ENCODE data around the gene PPP2R5D. TPM values are rescaled to one million over a fixed set of nuclear protein-coding genes. Genes with fewer than 3 reads are reported as not detected.

PPP2R5D gene
- polyA plus RNA-seq, 1 donor (not counting 4 experiments of a cell fraction or from before 2014, with no cell fraction given), result 49.6 TPM

GRCh38 chr6:43050981-43051380, 66.6 kb downstream of the PPP2R5D start:
- H3K27ac ChIP-seq (ENCODE audit: control insufficient read depth, insufficient read depth, low read length), result no peak overlapping the region
- H3K4me3 ChIP-seq (ENCODE audit: control insufficient read depth in 2 of 3, extremely low read depth in 1 of 3, insufficient read depth in 2 of 3, low read depth in 1 of 3, low read length in 3 of 3), result no peak overlapping the region
- H3K4me1 ChIP-seq (ENCODE audit: control insufficient read depth, extremely low read depth, insufficient read depth, low read length), result peaks cover 15% of the 10 kb centered on the region
- no peak overlapping the region for H3K9ac ChIP-seq (ENCODE audit: control insufficient read depth, extremely low read depth, insufficient read depth, low read length)
- no peaks in the 10 kb centered on the region for H3K9me1 ChIP-seq (ENCODE audit: control insufficient read depth, extremely low read depth, insufficient read depth, low read length)
- H3K4me2 ChIP-seq (ENCODE audit: control insufficient read depth, extremely low read depth, insufficient read depth, low read depth, low read length), result no peak overlapping the region
- H3K9me3 ChIP-seq (ENCODE audit: control insufficient read depth, low read depth, low read length), result no peaks in the 10 kb centered on the region
- peaks cover 10% of the 10 kb centered on the region for H3K79me2 ChIP-seq (ENCODE audit: control insufficient read depth, insufficient read depth, low read length)
- FAIRE-seq, result no peak
- peaks cover 23 to 35% of the 10 kb centered on the region in 2 experiments for H3K36me3 ChIP-seq (ENCODE audit: control insufficient read depth in 2 of 2, extremely low read depth in 1 of 2, insufficient read depth in 2 of 2, low read length in 2 of 2)
- TF ChIP-seq EZH2 (IDR thresholded peaks at IDR 0.05; ENCODE audit: low read length) (no peak), CTCF (optimal IDR thresholded peaks at IDR 0.05 in 1 of 3, IDR thresholded peaks at IDR 0.05 in 1 of 3, conservative IDR thresholded peaks at IDR 0.05 in 1 of 3; ENCODE audit: extremely low read depth in 1 of 3, insufficient read depth in 2 of 3, low read length in 3 of 3) (no peak)
- no peak for DNase-seq (ENCODE audit: low read depth, low spot score)
- H2AFZ ChIP-seq (ENCODE audit: control insufficient read depth, low read length), result no peak overlapping the region
- H3K27me3 ChIP-seq (ENCODE audit: control insufficient read depth, extremely low read depth, insufficient read depth, low read length), result no peaks in the 10 kb centered on the region
- dilution Hi-C loops (cut with MboI; ENCODE audit: extremely low pct_ligation_motif_present, low sequenced_read_pairs), result no loop called here
- no peaks in the 10 kb centered on the region for H4K20me1 ChIP-seq (ENCODE audit: control insufficient read depth, extremely low read depth, insufficient read depth, low read length)

GRCh38 chr6:43052225-43052841, 68.0 kb downstream of the PPP2R5D start:
- dilution Hi-C loops (cut with MboI; ENCODE audit: extremely low pct_ligation_motif_present, low sequenced_read_pairs), result no loop called here
- no peaks in the 10 kb centered on the region for H3K9me1 ChIP-seq (ENCODE audit: control insufficient read depth, extremely low read depth, insufficient read depth, low read length)
- no peak overlapping the region for H3K9ac ChIP-seq (ENCODE audit: control insufficient read depth, extremely low read depth, insufficient read depth, low read length)
- no peak overlapping the region for H3K4me3 ChIP-seq (ENCODE audit: control insufficient read depth in 2 of 3, extremely low read depth in 1 of 3, insufficient read depth in 2 of 3, low read depth in 1 of 3, low read length in 3 of 3)
- H3K27ac ChIP-seq (ENCODE audit: control insufficient read depth, insufficient read depth, low read length), result no peak overlapping the region
- H3K4me1 ChIP-seq (ENCODE audit: control insufficient read depth, extremely low read depth, insufficient read depth, low read length), result peaks cover 15% of the 10 kb centered on the region
- no peaks in the 10 kb centered on the region for H4K20me1 ChIP-seq (ENCODE audit: control insufficient read depth, extremely low read depth, insufficient read depth, low read length)
- peaks cover 17 to 31% of the 10 kb centered on the region in 2 experiments for H3K36me3 ChIP-seq (ENCODE audit: control insufficient read depth in 2 of 2, extremely low read depth in 1 of 2, insufficient read depth in 2 of 2, low read length in 2 of 2)
- H3K27me3 ChIP-seq (ENCODE audit: control insufficient read depth, extremely low read depth, insufficient read depth, low read length), result no peaks in the 10 kb centered on the region
- H2AFZ ChIP-seq (ENCODE audit: control insufficient read depth, low read length), result no peak overlapping the region
- FAIRE-seq, result no peak
- no peaks in the 10 kb centered on the region for H3K9me3 ChIP-seq (ENCODE audit: control insufficient read depth, low read depth, low read length)
- peak overlapping the region; percentile 95 for H3K4me2 ChIP-seq (ENCODE audit: control insufficient read depth, extremely low read depth, insufficient read depth, low read depth, low read length)
- TF ChIP-seq CTCF (optimal IDR thresholded peaks at IDR 0.05 in 1 of 3, IDR thresholded peaks at IDR 0.05 in 1 of 3, conservative IDR thresholded peaks at IDR 0.05 in 1 of 3; ENCODE audit: extremely low read depth in 1 of 3, insufficient read depth in 2 of 3, low read length in 3 of 3), result no peak
- no peak for TF ChIP-seq EZH2 (IDR thresholded peaks at IDR 0.05; ENCODE audit: low read length)
- H3K79me2 ChIP-seq (ENCODE audit: control insufficient read depth, insufficient read depth, low read length), result peaks cover 10% of the 10 kb centered on the region
- DNase-seq (ENCODE audit: low read depth, low spot score), result no peak

All from keratinocyte (primary cell).